Nucleus accumbens (tissue), 56 donors: ENCODE results near the gene PRG2.
"Not testable (repeated sequence)": the region's sequence is repeated elsewhere in the genome, so short reads cannot be mapped to it uniquely, and the experiment has no call there.

Experiments
- DNase-seq, 56 donors: peaks; one replicate each; lab custom pipeline; 2025; lab: John Stamatoyannopoulos, UW

PRG2 gene

GRCh38 chr11:57374966-57375365 is 15.5 kb downstream of the PRG2 start:
- DNase-seq, result no peak

- DNase-seq, result no peak
Measured at GRCh38 chr11:57373146-57373545, 17.3 kb downstream of the PRG2 start.

GRCh38 chr11:57370941-57371340 is 19.5 kb downstream of the PRG2 start:
- no peak for DNase-seq

GRCh38 chr11:57370251-57370650 is 20.2 kb downstream of the PRG2 start:
- DNase-seq, result no peak

- no peak for DNase-seq
Measured at GRCh38 chr11:57368845-57369232, 21.6 kb downstream of the PRG2 start.

GRCh38 chr11:57368106-57368844 is 22.2 kb downstream of the PRG2 start:
- no peak for DNase-seq

GRCh38 chr11:57364851-57365660 is 25.4 kb downstream of the PRG2 start:
- DNase-seq, result peak in 16 of 56 donors; percentile 2 to 59 (median 22)

GRCh38 chr11:57363131-57364080 is 27.0 kb downstream of the PRG2 start:
- DNase-seq, result no peak

- no peak for DNase-seq
Measured at GRCh38 chr11:57361926-57362325, 28.5 kb downstream of the PRG2 start.

- not testable (repeated sequence) for DNase-seq
Measured at GRCh38 chr11:57361420-57361819, 29.0 kb downstream of the PRG2 start.

- DNase-seq, result no peak
Measured at GRCh38 chr11:57360991-57361390, 29.5 kb downstream of the PRG2 start.

- no peak for DNase-seq
Measured at GRCh38 chr11:57359896-57360690, 30.4 kb downstream of the PRG2 start.

- DNase-seq, result no peak
Measured at GRCh38 chr11:57359396-57359795, 31.1 kb downstream of the PRG2 start.

- no peak for DNase-seq
Measured at GRCh38 chr11:57358991-57359390, 31.5 kb downstream of the PRG2 start.

GRCh38 chr11:57358543-57358961 is 31.9 kb downstream of the PRG2 start:
- DNase-seq, result peak in 3 of 56 donors; percentile 3 to 29 (median 12)

GRCh38 chr11:57357856-57358255 is 32.6 kb downstream of the PRG2 start:
- no peak for DNase-seq

- no peak for DNase-seq
Measured at GRCh38 chr11:57357310-57357709, 33.1 kb downstream of the PRG2 start.

GRCh38 chr11:57356268-57356667 is 34.2 kb downstream of the PRG2 start:
- no peak for DNase-seq

GRCh38 chr11:57354699-57355098 is 35.8 kb downstream of the PRG2 start:
- DNase-seq, result no peak

GRCh38 chr11:57353852-57354251 is 36.6 kb downstream of the PRG2 start:
- no peak for DNase-seq
